HepG2 (cell line): Measurements from ENCODE around the gene USP9Y. TPM values are rescaled to one million over a fixed set of nuclear protein-coding genes. Genes with fewer than 3 reads are reported as not detected.
A peak's percentile ranks its signal among the peaks of the same experiment; 100 is the strongest.

Source experiments
- ATAC-seq: fragments of 200-7000 bp; cut with Tn5 transposase; 3 replicates; pipeline ENCODE4 v1.9.1; 2020; ENCODE audit warnings: mild to moderate bottlenecking, moderate library complexity
- BruUV-seq: library from RNA; stranded (reverse); fragments of 400-500 nt; replicated peaks from 2 replicates; lab custom pipeline; 2021; lab: Mats Ljungman, UMichigan
- CTCF ChIA-PET: fragments of 300-600 bp; formaldehyde crosslinking; extraction: SDS; loops from one replicate; lab custom pipeline; 2021; ENCODE audit warnings: low total read pairs, inconsistent platforms, low intra/inter-chr PET ratio; lab: Yijun Ruan, JAX
- POLR2A ChIA-PET: fragments of 350-600 bp; sonication (Branson Sonifier 250); formaldehyde crosslinking; loops from one replicate; lab custom pipeline; 2020; ENCODE audit warnings: antibody characterized with exemption, inconsistent platforms; lab: Yijun Ruan, JAX
- DNase-seq: peaks from one replicate; pipeline ENCODE4 v3.0.0-alpha.2; 2015; ENCODE audit warnings: low spot score
- FAIRE-seq: peaks from 3 replicates; lab custom pipeline; 2011; peaks lifted over from hg19 to GRCh38; lab: Jason Lieb, UNC
- H2AFZ ChIP-seq: one replicate; pipeline ENCODE4 v1.6.1; 2011; ENCODE audit warnings: low read length, inconsistent platforms
- H3K27ac ChIP-seq: fragments of 300-600 bp; 3 replicates; pipeline ENCODE4 v1.8.0; 2011; ENCODE audit warnings: mixed run types, mild to moderate bottlenecking, mixed read lengths, low read length, inconsistent platforms; ENCODE audit not compliant: insufficient read depth; ENCODE audit errors: extremely low read length
- H3K27me3 ChIP-seq, 2 experiments: fragments of 200-600 bp in 1 of 2; 2 replicates in 1 of 2; 3 replicates in 1 of 2; pipeline versions ENCODE4 v1.6.0 to v1.8.0; 2011; ENCODE audit warnings: low read length in 2 of 2, mild to moderate bottlenecking in 2 of 2, moderate library complexity in 2 of 2, inconsistent platforms in 1 of 2; ENCODE audit not compliant: insufficient read depth in 2 of 2, control insufficient read depth in 1 of 2
- H3K36me3 ChIP-seq, 2 experiments: fragments of 200-600 bp in 1 of 2; replicated peaks in 1 of 2; 2 replicates in 1 of 2; 3 replicates in 1 of 2; pipeline versions ENCODE4 v1.5.1 to v1.8.0; 2011; ENCODE audit warnings: low read length in 2 of 2, inconsistent platforms in 1 of 2; ENCODE audit not compliant: insufficient read depth in 2 of 2, control insufficient read depth in 1 of 2
- H3K4me1 ChIP-seq: 2 replicates; pipeline ENCODE4 v1.5.1; 2012; ENCODE audit warnings: low read length, inconsistent platforms; ENCODE audit not compliant: insufficient read depth
- H3K4me2 ChIP-seq: 2 replicates; pipeline ENCODE4 v1.6.0; 2011; ENCODE audit warnings: low read depth, low read length, inconsistent platforms
- H3K4me3 ChIP-seq, 3 experiments: fragments of 200-600 bp in 1 of 3; sonication (generic), shearing (Covaris generic) in 1 of 3; replicated peaks in 1 of 3; 2 replicates each; pipeline ENCODE4 v1.5.1; 2011 to 2016; ENCODE audit warnings: low read length in 3 of 3, inconsistent platforms in 2 of 3, low read depth in 2 of 3, mild to moderate bottlenecking in 2 of 3, control low read depth in 1 of 3, mixed read lengths in 1 of 3; ENCODE audit not compliant: insufficient read depth in 1 of 3
- H3K79me2 ChIP-seq: one replicate; pipeline ENCODE4 v1.6.1; 2011; ENCODE audit warnings: low read length, inconsistent platforms; ENCODE audit not compliant: insufficient read depth
- H3K9ac ChIP-seq: 2 replicates; pipeline ENCODE4 v1.6.0; 2011; ENCODE audit warnings: mild to moderate bottlenecking, low read depth, low read length, inconsistent platforms; ENCODE audit not compliant: insufficient read depth
- H3K9me3 ChIP-seq: 2 replicates; pipeline ENCODE4 v1.5.1; 2012; ENCODE audit warnings: mild to moderate bottlenecking, low read length
- H4K20me1 ChIP-seq: 2 replicates; pipeline ENCODE4 v1.6.0; 2011; ENCODE audit warnings: inconsistent platforms, mild to moderate bottlenecking, low read length, moderate library complexity; ENCODE audit not compliant: insufficient read depth
- CENPBD1 ChIP-seq: sonication (generic); formaldehyde crosslinking; IDR thresholded peaks from 2 replicates; pipeline ENCODE4 v1.8.0; 2022; ENCODE audit warnings: missing genetic modification reagents, low read depth, mild to moderate bottlenecking, borderline replicate concordance
- DMAP1 ChIP-seq: IDR thresholded peaks from 2 replicates; pipeline ENCODE4 v1.6.1; 2016
- GLI4 ChIP-seq: sonication (generic); formaldehyde crosslinking; IDR thresholded peaks from 2 replicates; pipeline ENCODE4 v1.5.1; 2020; ENCODE audit warnings: missing genetic modification reagents, mild to moderate bottlenecking, moderate library complexity, borderline replicate concordance
- HDAC1 ChIP-seq: sonication (generic); formaldehyde crosslinking; IDR thresholded peaks from 2 replicates; pipeline ENCODE4 v1.5.1; 2020; ENCODE audit warnings: mild to moderate bottlenecking, missing genetic modification reagents
- HMGA1 ChIP-seq: sonication (generic); formaldehyde crosslinking; conservative IDR thresholded peaks from 2 replicates; pipeline ENCODE4 v1.4.0; 2020; ENCODE audit warnings: missing genetic modification reagents
- HMGXB4 ChIP-seq, 2 experiments: sonication (generic) in 1 of 2; formaldehyde crosslinking in 1 of 2; IDR thresholded peaks; 2 replicates each; pipeline versions ENCODE4 v1.4.0 to v1.6.1; 2018 to 2020; ENCODE audit warnings: missing genetic modification reagents in 2 of 2, borderline replicate concordance in 1 of 2, low read depth in 1 of 2, mild to moderate bottlenecking in 1 of 2, missing biosample characterization in 1 of 2
- MED13 ChIP-seq: sonication (generic); formaldehyde crosslinking; IDR thresholded peaks from 2 replicates; pipeline ENCODE4 v1.5.0; 2020; ENCODE audit warnings: missing genetic modification reagents
- MEIS1 ChIP-seq: sonication (generic); formaldehyde crosslinking; IDR thresholded peaks from 2 replicates; pipeline ENCODE4 v1.9.0; 2021; ENCODE audit warnings: mild to moderate bottlenecking, missing genetic modification reagents, moderate library complexity, borderline replicate concordance
- NR0B2 ChIP-seq: sonication (generic); formaldehyde crosslinking; IDR thresholded peaks from 2 replicates; pipeline ENCODE4 v1.4.0; 2020; ENCODE audit warnings: mild to moderate bottlenecking, missing genetic modification reagents
- PAWR ChIP-seq: sonication (generic); formaldehyde crosslinking; IDR thresholded peaks from 2 replicates; pipeline ENCODE4 v1.4.0; 2020; ENCODE audit warnings: missing genetic modification reagents, mild to moderate bottlenecking, borderline replicate concordance
- TRAFD1 ChIP-seq: sonication (generic); formaldehyde crosslinking; IDR thresholded peaks from 2 replicates; pipeline ENCODE4 v1.5.1; 2020; ENCODE audit warnings: missing genetic modification reagents, mild to moderate bottlenecking, borderline replicate concordance
- ZFYVE20 ChIP-seq: sonication (generic); formaldehyde crosslinking; IDR thresholded peaks from 2 replicates; pipeline ENCODE4 v1.8.0; 2023; ENCODE audit warnings: low read depth, mild to moderate bottlenecking, moderate library complexity, missing genetic modification reagents, borderline replicate concordance
- ZNF207 ChIP-seq: fragments of 450-650 bp; IDR thresholded peaks from 2 replicates; pipeline ENCODE4 v1.6.1; 2016; ENCODE audit warnings: antibody characterized with exemption, borderline replicate concordance
- ZNF30 ChIP-seq: sonication (generic); formaldehyde crosslinking; IDR thresholded peaks from 2 replicates; pipeline ENCODE4 v1.5.0; 2020; ENCODE audit warnings: mild to moderate bottlenecking, missing genetic modification reagents
- ZNF362 ChIP-seq: sonication (generic); formaldehyde crosslinking; IDR thresholded peaks from 2 replicates; pipeline ENCODE4 v1.4.0; 2020; ENCODE audit warnings: missing genetic modification reagents, mild to moderate bottlenecking, borderline replicate concordance
- ZSCAN25 ChIP-seq: sonication (generic); formaldehyde crosslinking; IDR thresholded peaks from 2 replicates; pipeline ENCODE4 v1.8.0; 2022; ENCODE audit warnings: mild to moderate bottlenecking, missing genetic modification reagents
- WGBS: methylation state at CpG from one replicate; pipeline ENCODE4 v1.1.6; 2017; ENCODE audit warnings: low lambda C conversion rate; 5-methylcytosine and 5-hydroxymethylcytosine counted together
- in situ Hi-C: cut with HindIII; loops from 2 replicates; pipeline ENCODE4 v1.10.0; 2017; ENCODE audit warnings: low pct_unique_long_range_greater_than_20kb; ENCODE audit not compliant: extremely low pct_ligation_motif_present
- intact Hi-C: fragments of 100-400 bp; cut with micrococcal nuclease; formaldehyde crosslinking; loops from one replicate; pipeline ENCODE4 v1.10.0; 2022; ENCODE audit not compliant: unreplicated experiment
- polyA plus RNA-seq, 8 experiments: library from polyadenylated mRNA; depleted of rRNA in 3 of 8; stranded (reverse) in 7 of 8; unstranded in 1 of 8; fragments of >200 nt; fragmentation: Illumina TruSeq in 4 of 8; extraction: Trizol in 4 of 8; gene quantifications; 2 replicates each; pipeline versions ENCODE4 v1.2.1 to v1.2.3, GENCODE V29; 2011 to 2016; ENCODE audit warnings: low read depth in 4 of 8, missing spikeins in 1 of 8, mixed read lengths in 1 of 8; ENCODE audit not compliant: insufficient read depth in 1 of 8
- total RNA-seq, 5 experiments: library from RNA; depleted of rRNA; stranded (reverse); fragments of >200 nt; fragmentation: Illumina TruSeq; extraction: Trizol; gene quantifications; 2 replicates each; pipeline ENCODE4 v1.2.3, GENCODE V29; 2016; ENCODE audit warnings: low read depth in 1 of 5

Gene USP9Y
- total and polyA plus RNA-seq, 2 of the 13 experiments (the other 11 are each of a cell fraction or from before 2014, with no cell fraction given): 14.6 to 41.9 TPM

GRCh38 chrY:12905517-12905872 lies 204.5 kb downstream of the USP9Y start (continued):
- TF ChIP-seq CENPBD1 (no peak), HDAC1 (CRISPR knock-in tag) (no peak), ZNF362 (CRISPR knock-in tag) (no peak)

GRCh38 chrY:12905895-12906294 lies 204.9 kb downstream of the USP9Y start:
- no peak for DNase-seq
- intact Hi-C loops: no loop called here
- TF ChIP-seq ZFYVE20: no peak
- no peak for TF ChIP-seq NR0B2 (CRISPR knock-in tag)
- TF ChIP-seq PAWR: no peak
- TF ChIP-seq TRAFD1 (CRISPR knock-in tag): no peak
- no peak for TF ChIP-seq DMAP1
- no peak for TF ChIP-seq ZNF207
- TF ChIP-seq MEIS1: no peak
- no peak for TF ChIP-seq HMGA1
- no peak for TF ChIP-seq GLI4
- TF ChIP-seq HMGXB4 (CRISPR knock-in tag; IDR thresholded peaks at IDR 0.05; ENCODE audit: borderline replicate concordance in 1 of 2, low read depth in 1 of 2): no peak
- TF ChIP-seq ZNF30 (CRISPR knock-in tag): no peak
- TF ChIP-seq ZSCAN25 (CRISPR knock-in tag): no peak
- no peak for TF ChIP-seq MED13 (CRISPR knock-in tag)
- WGBS: 0% methylated on average over 3 of the region's 15 CpGs
- no peaks in the 10 kb centered on the region; a peak in 1 of 5 replicates for H3K27me3 ChIP-seq
- ChIA-PET CTCF (no interaction called here), POLR2A (no interaction called here)
- H3K4me1 ChIP-seq: peaks cover 30% of the 10 kb centered on the region
- H3K9me3 ChIP-seq: no peaks in the 10 kb centered on the region
- peak overlapping the region; percentile 96 for H3K27ac ChIP-seq
- no peak for ATAC-seq
- peak overlapping the region; percentile 71 for H3K4me2 ChIP-seq
- peak overlapping the region; percentile 70 to 94 (median 77) for H3K4me3 ChIP-seq
- peaks cover 60% of the 10 kb centered on the region for H3K79me2 ChIP-seq
- peak overlapping the region; percentile 98 for H3K9ac ChIP-seq
- in situ Hi-C loops: loop anchor here (25.0 kb wide), 1 partner anchor 431 kb away; no protein-coding TSS in a partner anchor
- no peaks in the 10 kb centered on the region for H3K36me3 ChIP-seq
- no peak overlapping the region for H2AFZ ChIP-seq
- no peak for FAIRE-seq
- BruUV-seq: no TSS peak
- peaks cover 50% of the 10 kb centered on the region for H4K20me1 ChIP-seq
